GM19035 (cell line): ENCODE measurements around the gene ATG16L1.

Experiments
- ATAC-seq: cut with Tn5 transposase; IDR thresholded peaks from one replicate; pipeline ENCODE4 v1.9.1; 2021; ENCODE audit not compliant: unreplicated experiment

The ATG16L1 gene

GRCh38 chr2:233251306-233252116 lies at the start of gene ATG16L1:
TSS of gene ATG16L1 (plus strand) at chr2:233251673. CDS start at chr2:233251828, 155 bp downstream.
- ATAC-seq, result peak; percentile 96

GRCh38 chr2:233202531-233202944 lies 48.9 kb upstream of the ATG16L1 start:
- no peak for ATAC-seq

GRCh38 chr2:233203060-233203459 lies 48.4 kb upstream of the ATG16L1 start:
- no peak for ATAC-seq

GRCh38 chr2:233204286-233204936 lies 47.1 kb upstream of the ATG16L1 start:
- ATAC-seq, result no peak

GRCh38 chr2:233208382-233209116 lies 42.9 kb upstream of the ATG16L1 start:
- ATAC-seq, result no peak

- no peak for ATAC-seq
Measured at GRCh38 chr2:233209117-233209532, 42.3 kb upstream of the ATG16L1 start.

GRCh38 chr2:233209533-233210171 lies 41.8 kb upstream of the ATG16L1 start:
- ATAC-seq, result no peak

- no peak for ATAC-seq
Measured at GRCh38 chr2:233210281-233210680, 41.2 kb upstream of the ATG16L1 start.

- ATAC-seq, result no peak
Measured at GRCh38 chr2:233210843-233211547, 40.5 kb upstream of the ATG16L1 start.

- no peak for ATAC-seq
Measured at GRCh38 chr2:233211548-233211895, 40.0 kb upstream of the ATG16L1 start.

GRCh38 chr2:233213011-233213410 lies 38.5 kb upstream of the ATG16L1 start:
- no peak for ATAC-seq

GRCh38 chr2:233213975-233214374 lies 37.5 kb upstream of the ATG16L1 start:
- no peak for ATAC-seq

GRCh38 chr2:233217892-233218377 lies 33.5 kb upstream of the ATG16L1 start:
- no peak for ATAC-seq

- no peak for ATAC-seq
Measured at GRCh38 chr2:233218836-233219235, 32.6 kb upstream of the ATG16L1 start.

- ATAC-seq, result no peak
Measured at GRCh38 chr2:233219848-233220247, 31.6 kb upstream of the ATG16L1 start.

GRCh38 chr2:233221378-233222063 lies 30.0 kb upstream of the ATG16L1 start:
- no peak for ATAC-seq

GRCh38 chr2:233223059-233223894 lies 28.2 kb upstream of the ATG16L1 start:
- no peak for ATAC-seq

GRCh38 chr2:233225230-233226068 lies 26.0 kb upstream of the ATG16L1 start:
- ATAC-seq, result no peak
